ENCODE data around the gene SMYD3. TPM values are rescaled to one million over a fixed set of nuclear protein-coding genes. Genes with fewer than 3 reads are reported as not detected.

Gene SMYD3
- total RNA-seq, 4 donors from 2014 or later = 12.0 to 15.0 (median 13.2) TPM

DNA sequence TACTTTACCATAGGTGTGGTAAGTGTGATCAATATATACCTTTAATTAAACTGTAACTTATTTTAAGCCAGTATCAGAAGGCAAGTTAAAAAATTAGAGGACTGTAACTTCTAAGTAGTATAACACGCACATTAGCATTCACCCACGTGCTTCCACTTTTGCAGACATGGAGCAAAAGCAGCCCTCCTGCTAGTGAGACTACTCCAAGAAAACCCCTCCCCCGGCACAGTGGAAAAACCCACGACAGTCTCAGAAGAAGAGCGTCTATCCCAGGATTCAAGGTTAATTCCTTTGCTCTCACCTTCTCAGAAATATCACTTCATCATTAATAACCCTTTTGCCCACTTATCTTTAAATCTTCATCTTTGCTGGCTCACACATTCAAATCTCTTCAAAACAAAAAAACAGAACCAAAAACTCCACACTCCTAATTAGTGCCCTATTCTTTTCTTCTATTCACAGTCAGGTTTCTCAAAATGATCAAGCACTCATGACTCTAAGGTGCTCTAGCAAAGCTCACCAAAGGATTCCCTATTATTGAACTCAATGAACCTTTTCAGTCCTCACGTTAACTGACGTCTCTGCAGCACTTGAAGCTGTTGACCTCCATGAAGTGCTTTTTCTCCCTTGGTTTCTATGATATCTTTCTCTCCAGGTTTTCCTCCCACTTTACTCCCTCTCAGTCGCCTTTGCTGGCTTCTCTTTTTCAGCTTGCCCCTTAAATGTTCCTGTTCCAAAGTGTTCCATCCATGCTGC, 213.5 kb downstream of the SMYD3 start:
- DNase-seq (ENCODE audit: extremely low spot score) = no peak
- Histone ChIP-seq H3K36me3 (no peaks in the 10 kb centered on the region), H3K9me3 (no peaks in the 10 kb centered on the region), H3K27me3 (no peaks in the 10 kb centered on the region), H3K27ac (replicated peaks in 1 of 4) (no peak overlapping the region), H3K4me3 (no peak overlapping the region), H3K4me1 (no peaks in the 10 kb centered on the region)
- WGBS = 90% methylated on average over 8 of the region's 8 CpGs
- TF ChIP-seq, protein P1, sequence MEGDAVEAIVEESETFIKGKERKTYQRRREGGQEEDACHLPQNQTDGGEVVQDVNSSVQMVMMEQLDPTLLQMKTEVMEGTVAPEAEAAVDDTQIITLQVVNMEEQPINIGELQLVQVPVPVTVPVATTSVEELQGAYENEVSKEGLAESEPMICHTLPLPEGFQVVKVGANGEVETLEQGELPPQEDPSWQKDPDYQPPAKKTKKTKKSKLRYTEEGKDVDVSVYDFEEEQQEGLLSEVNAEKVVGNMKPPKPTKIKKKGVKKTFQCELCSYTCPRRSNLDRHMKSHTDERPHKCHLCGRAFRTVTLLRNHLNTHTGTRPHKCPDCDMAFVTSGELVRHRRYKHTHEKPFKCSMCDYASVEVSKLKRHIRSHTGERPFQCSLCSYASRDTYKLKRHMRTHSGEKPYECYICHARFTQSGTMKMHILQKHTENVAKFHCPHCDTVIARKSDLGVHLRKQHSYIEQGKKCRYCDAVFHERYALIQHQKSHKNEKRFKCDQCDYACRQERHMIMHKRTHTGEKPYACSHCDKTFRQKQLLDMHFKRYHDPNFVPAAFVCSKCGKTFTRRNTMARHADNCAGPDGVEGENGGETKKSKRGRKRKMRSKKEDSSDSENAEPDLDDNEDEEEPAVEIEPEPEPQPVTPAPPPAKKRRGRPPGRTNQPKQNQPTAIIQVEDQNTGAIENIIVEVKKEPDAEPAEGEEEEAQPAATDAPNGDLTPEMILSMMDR (IDR thresholded peaks at IDR 0.05) = no peak
- no peak for TF ChIP-seq EP300 (IDR thresholded peaks at IDR 0.05)
- TF ChIP-seq POLR2AphosphoS5 (IDR thresholded peaks at IDR 0.05) = no peak
- TF ChIP-seq POLR2A (IDR thresholded peaks at IDR 0.05; ENCODE audit: low read depth) = no peak
- intact Hi-C loops (cut with DNase I) = no loop called here

DNA sequence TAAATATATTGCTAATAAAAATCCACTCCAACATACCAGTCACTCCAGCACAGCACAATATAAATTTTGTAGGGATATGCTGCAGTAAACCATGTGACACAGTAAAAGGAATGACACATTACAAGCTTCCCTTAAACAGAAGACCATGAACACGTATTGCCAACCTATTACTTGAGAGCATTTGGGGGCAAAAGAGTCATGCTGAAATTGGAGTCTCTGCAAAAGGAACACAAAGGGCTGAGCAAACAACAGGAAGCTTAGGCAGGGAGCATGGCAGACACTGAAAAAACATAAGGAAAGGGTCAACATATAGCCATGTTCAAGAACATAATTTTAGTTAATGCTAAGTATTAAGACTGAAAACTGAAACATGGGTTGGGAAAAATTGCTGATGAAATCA, 214.5 kb downstream of the SMYD3 start:
- TF ChIP-seq POLR2A (IDR thresholded peaks at IDR 0.05; ENCODE audit: low read depth) (no peak), POLR2AphosphoS5 (IDR thresholded peaks at IDR 0.05) (no peak), EP300 (IDR thresholded peaks at IDR 0.05) (no peak)
- TF ChIP-seq, protein P1 (IDR thresholded peaks at IDR 0.05) = no peak
- no peaks in the 10 kb centered on the region for H3K9me3 ChIP-seq
- H3K4me3 ChIP-seq = no peak overlapping the region
- 91% methylated on average over 1 of the region's 1 CpG for WGBS
- H3K27me3 ChIP-seq = no peaks in the 10 kb centered on the region
- DNase-seq (ENCODE audit: extremely low spot score) = no peak
- H3K4me1 ChIP-seq = no peaks in the 10 kb centered on the region
- intact Hi-C loops (cut with DNase I) = no loop called here
- no peak overlapping the region for H3K27ac ChIP-seq (replicated peaks in 1 of 4)
- no peaks in the 10 kb centered on the region for H3K36me3 ChIP-seq

DNA sequence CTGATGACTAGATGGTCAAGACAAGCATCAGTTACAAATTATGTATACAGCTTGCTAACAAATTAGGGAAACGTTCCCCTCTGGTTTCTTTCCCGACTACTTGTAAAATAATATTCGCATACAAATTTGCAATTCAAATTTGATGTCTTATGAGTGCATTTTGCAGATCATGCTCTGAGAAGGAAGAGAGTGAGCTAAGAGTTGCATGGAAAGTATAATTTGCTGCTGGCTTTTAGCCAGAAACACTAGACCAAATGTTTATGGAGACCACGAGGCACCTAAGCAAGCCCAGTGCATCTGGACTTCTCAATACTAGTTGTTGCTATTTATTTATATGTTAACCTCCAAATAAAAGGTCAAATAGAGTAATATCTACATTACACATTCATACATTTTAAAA, 216.0 kb downstream of the SMYD3 start:
- Histone ChIP-seq H3K27me3 (no peaks in the 10 kb centered on the region), H3K9me3 (no peaks in the 10 kb centered on the region), H3K36me3 (no peaks in the 10 kb centered on the region), H3K27ac (replicated peaks in 1 of 4) (no peak overlapping the region), H3K4me1 (no peaks in the 10 kb centered on the region), H3K4me3 (no peak overlapping the region)
- DNase-seq (ENCODE audit: extremely low spot score) = no peak
- intact Hi-C loops (cut with DNase I) = no loop called here
- 73% methylated on average over 4 of the region's 4 CpGs for WGBS
- TF ChIP-seq EP300 (IDR thresholded peaks at IDR 0.05) (no peak), POLR2AphosphoS5 (IDR thresholded peaks at IDR 0.05) (no peak), POLR2A (IDR thresholded peaks at IDR 0.05; ENCODE audit: low read depth) (no peak)
- TF ChIP-seq, protein P1 (IDR thresholded peaks at IDR 0.05) = no peak

- intact Hi-C loops (cut with DNase I) = no loop called here
- Histone ChIP-seq H3K4me3 (no peak overlapping the region), H3K36me3 (no peaks in the 10 kb centered on the region), H3K27ac (replicated peaks in 1 of 4) (no peak overlapping the region), H3K27me3 (no peaks in the 10 kb centered on the region), H3K9me3 (no peaks in the 10 kb centered on the region), H3K4me1 (no peaks in the 10 kb centered on the region)
- 66% methylated on average over 7 of the region's 7 CpGs for WGBS
- no peak for DNase-seq (ENCODE audit: extremely low spot score)
- TF ChIP-seq, protein P1 (IDR thresholded peaks at IDR 0.05) = no peak
- TF ChIP-seq EP300 (IDR thresholded peaks at IDR 0.05) (no peak), POLR2A (IDR thresholded peaks at IDR 0.05; ENCODE audit: low read depth) (no peak), POLR2AphosphoS5 (IDR thresholded peaks at IDR 0.05) (no peak)
These were observed 223.2 kb downstream of the SMYD3 start for GRCh38 chr1:246283771-246284410.
